Activated CD4-positive, alpha-beta T cell treated with anti-CD3 and anti-CD28 coated beads, Interleukin-2, amount 50 U/mL, for 24 hours (primary cell): ENCODE measurements around the gene IFNL3.
"Not testable (repeated sequence)": the region's sequence is repeated elsewhere in the genome, so short reads cannot be mapped to it uniquely, and the experiment has no call there.

Experiments
- DNase-seq, 2 donors: peaks; one replicate each; pipeline ENCODE4 v3.0.0-alpha.2; 2020; ENCODE audit warnings: low read depth in 1 of 2, low spot score in 1 of 2

IFNL3 gene

DNA sequence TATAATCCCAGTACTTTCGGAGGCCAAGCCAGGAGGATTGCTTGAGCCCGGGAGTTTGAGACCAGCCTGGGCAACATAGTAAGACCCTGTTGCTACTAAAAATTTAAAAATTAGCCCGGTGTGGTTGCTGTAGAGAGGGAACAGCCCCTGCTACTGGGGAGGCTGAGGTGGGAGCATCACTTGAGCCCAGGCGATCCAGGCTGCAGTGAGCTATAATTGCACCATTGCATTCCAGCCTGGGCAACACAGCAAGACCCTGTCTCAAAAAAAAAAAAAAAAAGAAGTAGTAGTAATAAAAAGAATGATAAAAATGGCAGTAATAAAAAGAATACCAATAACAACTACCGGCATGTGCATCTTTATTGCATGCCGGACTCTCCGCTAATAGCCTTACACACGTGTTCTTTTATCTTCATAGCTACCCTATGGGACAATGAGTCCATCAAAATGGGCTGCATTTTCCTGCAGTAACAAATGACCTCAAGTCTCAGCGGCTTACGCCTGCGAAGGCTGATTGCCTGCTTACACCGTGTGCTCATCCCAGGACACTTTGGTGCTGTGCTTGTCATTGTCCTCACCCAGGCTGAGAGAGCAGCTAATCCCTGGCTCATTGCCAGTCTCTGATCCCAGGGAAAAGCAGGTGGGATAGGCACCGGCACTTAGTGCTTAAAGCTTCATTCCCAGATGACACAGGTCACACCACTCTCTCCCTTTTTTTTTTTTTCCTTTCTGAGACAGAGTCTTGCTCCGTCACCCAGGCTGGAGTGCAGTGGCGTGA, 26.4 kb downstream of the IFNL3 start:
- no peak for DNase-seq

GRCh38 chr19:39217094-39217493, 27.7 kb downstream of the IFNL3 start:
- no peak for DNase-seq

GRCh38 chr19:39215323-39215722, 29.5 kb downstream of the IFNL3 start:
- DNase-seq, result not testable (repeated sequence)

DNA sequence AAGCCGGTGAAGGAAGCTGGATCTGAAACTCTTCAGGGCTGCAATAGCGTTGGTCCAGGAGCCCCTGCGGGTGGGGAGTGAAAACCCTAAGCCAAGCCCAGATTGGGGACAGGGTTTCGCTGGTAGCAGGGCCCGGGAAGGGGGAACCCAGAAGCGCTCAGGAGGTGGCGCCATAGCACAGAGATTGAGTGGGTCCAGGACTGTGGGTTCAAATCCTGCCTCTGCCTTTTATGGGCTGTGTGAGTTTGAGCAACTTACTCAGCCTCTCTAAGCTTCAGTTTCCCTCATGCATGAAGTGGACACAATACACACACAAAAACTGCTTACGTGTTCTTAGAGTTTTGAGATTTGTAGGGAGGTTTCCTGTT, 32.4 kb downstream of the IFNL3 start:
- DNase-seq, result peak; percentile 35 to 43

DNA sequence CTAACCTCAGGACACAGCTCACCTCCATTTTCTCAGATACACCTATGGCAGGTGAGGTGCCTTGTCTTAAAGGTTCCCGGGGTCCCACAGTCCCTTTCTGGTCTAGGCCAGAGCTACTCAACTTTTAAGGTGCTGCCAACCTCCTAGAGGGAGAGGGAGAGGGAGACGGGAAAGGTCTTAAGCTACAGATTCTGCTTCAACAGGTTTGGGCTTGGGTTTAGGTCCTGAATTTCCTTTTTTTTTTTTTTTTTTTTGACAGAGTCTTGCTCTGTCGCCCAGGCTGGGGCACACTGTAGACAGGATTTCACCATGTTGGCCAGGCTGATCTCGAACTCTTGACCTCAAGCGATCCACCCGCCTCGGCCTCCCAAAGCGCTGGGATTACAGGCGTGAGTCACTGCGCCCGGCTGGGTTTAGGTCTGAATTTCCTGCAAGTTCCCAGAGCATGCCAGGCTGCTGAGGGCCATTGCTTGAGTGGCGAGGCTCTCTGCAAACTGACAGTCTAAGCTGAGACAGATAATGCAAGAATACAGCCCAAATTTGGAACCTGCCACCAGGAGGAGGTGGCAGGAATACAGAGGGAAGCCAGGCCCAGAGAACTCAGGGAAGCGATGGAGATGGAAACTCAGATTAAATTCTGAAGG, 33.0 kb downstream of the IFNL3 start:
- DNase-seq, result no peak

DNA sequence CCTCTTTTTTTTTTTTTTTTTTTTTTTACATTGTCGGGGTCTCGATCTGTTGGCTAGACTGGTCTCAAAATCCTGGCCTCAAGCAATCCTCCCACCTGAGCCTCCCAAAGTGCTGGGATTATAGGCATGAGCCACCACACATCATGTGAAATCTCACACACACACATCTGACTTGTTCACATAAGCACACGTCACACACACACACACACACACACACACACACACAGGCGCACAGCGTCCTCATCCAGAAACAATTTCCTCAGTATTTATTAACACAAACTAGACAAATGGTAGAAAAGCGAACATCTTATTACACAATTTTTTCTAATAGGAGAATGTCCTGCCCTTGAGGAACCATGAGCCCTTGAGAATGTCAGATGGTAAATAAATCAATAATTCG, 35.6 kb downstream of the IFNL3 start:
- DNase-seq, result no peak

DNA sequence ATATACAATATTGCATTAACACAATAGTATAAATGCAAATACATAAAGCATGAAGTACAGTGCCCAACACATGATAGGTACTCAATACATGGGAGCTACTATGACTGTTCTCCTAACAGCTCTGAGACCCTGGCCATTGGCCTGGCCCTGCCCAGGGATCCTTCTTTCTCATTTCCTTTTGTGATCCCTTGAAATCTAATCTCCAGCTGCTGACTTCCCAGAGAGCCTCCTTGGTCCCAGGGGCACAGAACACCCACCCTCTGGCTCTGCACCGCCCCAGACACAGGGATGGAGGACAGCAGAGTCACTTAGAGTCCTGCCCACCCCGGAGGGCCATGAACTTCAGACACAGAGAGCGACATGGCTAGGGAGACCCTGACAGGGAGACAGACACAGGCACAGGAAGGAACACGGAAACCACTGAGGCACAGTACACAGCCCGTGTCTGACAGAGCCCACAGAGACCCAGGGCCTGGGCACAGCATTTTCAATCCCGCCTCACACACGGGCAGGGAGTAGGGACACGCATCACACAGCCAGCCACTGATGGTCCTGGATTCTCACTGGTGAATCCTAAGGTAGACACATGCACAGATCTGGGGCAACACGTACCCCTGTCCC, 36.5 kb downstream of the IFNL3 start:
- no peak for DNase-seq

GRCh38 chr19:39207293-39207836, 37.4 kb downstream of the IFNL3 start:
- DNase-seq, result no peak

GRCh38 chr19:39206122-39206521, 38.7 kb downstream of the IFNL3 start:
- DNase-seq, result no peak

DNA sequence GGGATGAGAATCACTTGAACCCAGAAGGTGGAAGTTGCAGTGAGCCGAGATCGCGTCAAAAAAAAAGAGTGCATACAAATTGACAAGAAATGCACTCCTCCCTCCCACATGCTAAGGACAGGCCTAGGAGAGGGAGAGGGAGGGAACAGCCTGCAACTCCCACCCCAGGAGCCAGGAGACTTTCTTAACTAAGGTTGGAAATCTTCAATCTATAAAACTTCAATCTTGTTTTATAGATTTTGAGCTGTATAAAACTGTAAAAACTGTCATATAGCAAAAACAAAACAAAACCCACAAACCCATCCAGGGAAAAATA, 39.4 kb downstream of the IFNL3 start:
- DNase-seq, result no peak

DNA sequence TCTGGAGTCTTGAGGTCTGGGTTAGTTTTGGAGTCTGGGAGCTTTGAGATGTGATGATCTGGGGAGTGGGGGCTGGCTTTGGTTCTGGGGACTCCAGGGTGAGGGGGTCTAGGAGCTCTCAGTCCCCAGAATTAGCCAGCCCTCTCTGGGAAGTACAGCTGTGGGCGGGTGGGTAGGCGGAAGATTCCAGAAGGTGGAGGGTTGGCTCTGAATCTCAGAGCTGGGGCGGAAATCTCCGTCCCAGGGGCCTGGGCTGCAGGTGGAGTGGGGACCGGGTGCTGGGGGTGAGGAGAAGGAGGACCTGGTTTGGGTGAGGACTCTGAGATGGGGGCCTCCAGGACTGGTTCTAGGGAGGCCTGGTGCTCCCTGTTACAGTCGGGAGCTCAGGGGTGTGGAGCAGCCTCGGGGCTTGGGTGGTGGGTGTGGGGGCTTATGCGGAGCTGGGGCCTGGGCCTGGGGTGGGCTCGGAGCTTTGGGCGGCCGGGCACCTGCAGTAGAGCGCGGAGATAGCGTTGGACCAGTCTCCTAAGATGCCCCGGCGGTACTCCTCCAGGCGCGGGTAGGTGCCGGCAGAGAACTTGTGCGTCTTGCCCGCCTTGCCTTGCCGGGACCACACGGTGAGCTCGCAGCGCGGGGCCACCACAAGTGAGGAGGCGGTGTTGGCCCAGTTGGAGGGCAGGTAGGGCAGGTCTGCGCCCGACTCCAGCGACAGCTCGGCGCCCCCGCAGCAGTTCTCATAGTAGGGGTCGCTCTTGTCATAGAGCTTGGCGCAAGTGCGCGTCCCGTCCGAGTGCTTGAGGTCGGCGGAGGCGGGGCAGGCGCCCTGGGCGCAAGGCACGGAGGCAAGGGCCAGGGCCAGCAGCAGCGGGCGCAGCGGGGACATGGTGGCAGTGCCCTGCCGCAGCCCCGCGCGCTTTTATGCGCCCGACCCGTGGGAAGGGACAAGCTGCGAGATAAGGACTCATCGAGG, 41.1 kb downstream of the IFNL3 start, which contains the start of gene SYCN:
Gene SYCN (minus strand): TSS at position 892 of the 970 bp plus-strand sequence. CDS start 9 bp downstream, at position 883.
- no peak for DNase-seq

GRCh38 chr19:39202998-39203355, 41.8 kb downstream of the IFNL3 start:
- DNase-seq, result no peak

DNA sequence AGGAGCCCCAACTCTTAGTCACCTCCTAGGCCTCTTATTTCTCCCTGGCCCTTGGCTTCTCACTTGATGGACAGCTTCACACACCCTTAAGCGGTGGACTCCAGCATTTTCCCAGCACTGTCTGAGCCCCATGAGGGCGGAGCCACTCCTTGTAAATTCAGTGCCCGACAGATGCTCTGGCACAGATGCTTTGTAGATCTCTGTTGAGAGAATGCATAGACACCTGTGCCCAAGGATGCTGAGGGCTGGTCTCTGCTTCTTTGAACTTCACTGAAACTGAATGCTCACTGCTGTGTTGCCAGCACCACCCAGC, 44.0 kb downstream of the IFNL3 start:
- no peak for DNase-seq

GRCh38 chr19:39200066-39200802, 44.6 kb downstream of the IFNL3 start:
- no peak for DNase-seq

- no peak for DNase-seq
Observed at GRCh38 chr19:39199025-39199424, 45.8 kb downstream of the IFNL3 start.

DNA sequence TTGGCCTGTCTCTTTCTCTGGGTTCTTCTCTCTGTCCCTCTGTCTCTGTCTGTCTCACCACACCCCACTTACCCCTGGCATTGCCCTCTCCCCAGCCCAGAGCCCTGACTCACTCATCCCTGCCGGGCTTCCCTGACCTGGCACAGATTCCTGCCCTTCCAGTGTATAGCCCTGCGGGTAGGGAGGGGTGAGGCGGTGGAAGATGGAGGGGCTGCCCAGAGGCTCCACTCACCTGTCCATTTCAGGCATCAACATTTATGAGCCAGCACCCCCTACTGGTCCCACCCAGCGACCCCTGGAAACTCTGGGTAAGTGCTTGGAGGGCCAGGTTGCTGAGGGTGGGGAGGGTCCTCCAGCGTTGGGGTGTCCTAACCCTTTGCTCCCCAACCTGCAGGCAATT, 47.0 kb downstream of the IFNL3 start:
- no peak for DNase-seq

- DNase-seq, result no peak
Observed at GRCh38 chr19:39196860-39197562, 47.8 kb downstream of the IFNL3 start, which contains the start of gene NCCRP1. TSS of gene NCCRP1 (plus strand) at chr19:39196964. CDS start at chr19:39196983, 19 bp downstream.

GRCh38 chr19:39196320-39196719, 48.5 kb downstream of the IFNL3 start:
- no peak for DNase-seq

DNA sequence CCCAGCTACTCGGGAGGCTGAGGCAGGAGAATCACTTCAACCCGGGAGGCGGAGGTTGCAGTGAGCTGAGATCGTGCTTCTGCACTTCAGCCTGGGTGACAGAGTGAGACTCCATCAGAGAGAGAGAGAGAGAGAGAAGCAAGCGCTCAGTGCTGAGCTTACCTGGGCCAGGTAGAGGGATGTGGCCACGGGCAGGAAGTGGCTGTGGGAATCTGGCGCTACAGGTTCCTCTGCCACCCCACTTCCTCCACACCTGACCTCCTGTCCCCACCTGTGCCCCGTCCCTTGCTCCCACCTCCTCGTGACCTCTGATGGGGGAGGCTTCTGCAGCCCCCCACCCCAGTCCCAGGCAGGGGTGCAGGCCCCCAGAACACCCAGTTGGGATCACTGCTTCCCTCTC, 49.1 kb downstream of the IFNL3 start:
- DNase-seq, result no peak
